HEK293 (cell line): ENCODE data around the gene REX1BD.
A peak's percentile ranks its signal among the peaks of the same experiment; 100 is the strongest.

Source experiments
- GLIS1 ChIP-seq: fragments of 450-650 bp; formaldehyde crosslinking; IDR thresholded peaks from 2 replicates; pipeline ENCODE4 v1.5.1; 2016; ENCODE audit warnings: missing biosample characterization, missing genetic modification characterization
- HOXD13 ChIP-seq: sonication (generic); formaldehyde crosslinking; IDR thresholded peaks from 2 replicates; pipeline ENCODE4 v1.8.0; 2022; ENCODE audit warnings: missing genetic modification reagents, borderline replicate concordance
- KLF10 ChIP-seq: fragments of 450-650 bp; IDR thresholded peaks from 2 replicates; pipeline ENCODE4 v1.5.1; 2018; ENCODE audit warnings: missing biosample characterization, mild to moderate bottlenecking, missing genetic modification characterization
- OSR2 ChIP-seq: fragments of 450-650 bp; formaldehyde crosslinking; IDR thresholded peaks from 2 replicates; pipeline ENCODE4 v1.5.1; 2016; ENCODE audit warnings: missing biosample characterization, missing genetic modification characterization
- PRDM2 ChIP-seq: fragments of 450-650 bp; formaldehyde crosslinking; IDR thresholded peaks from 2 replicates; pipeline ENCODE4 v1.5.1; 2016; ENCODE audit warnings: missing biosample characterization, missing genetic modification characterization, borderline replicate concordance
- PRDM6 ChIP-seq: fragments of 450-650 bp; formaldehyde crosslinking; IDR thresholded peaks from 2 replicates; pipeline ENCODE4 v1.5.1; 2017; ENCODE audit warnings: missing biosample characterization, missing genetic modification characterization
- TRIM28 ChIP-seq: IDR thresholded peaks from 2 replicates; pipeline ENCODE4 v1.6.1; 2011; ENCODE audit warnings: low read length, control low read depth, borderline replicate concordance
- ZIC2 ChIP-seq: fragments of 450-650 bp; formaldehyde crosslinking; IDR thresholded peaks from 2 replicates; pipeline ENCODE4 v1.5.1; 2016; ENCODE audit warnings: missing biosample characterization, missing genetic modification characterization
- ZNF140 ChIP-seq: fragments of 450-650 bp; formaldehyde crosslinking; IDR thresholded peaks from 2 replicates; pipeline ENCODE4 v1.5.1; 2016; ENCODE audit warnings: missing biosample characterization, missing genetic modification characterization
- ZNF148 ChIP-seq: fragments of 450-650 bp; formaldehyde crosslinking; IDR thresholded peaks from 2 replicates; pipeline ENCODE4 v1.5.0; 2017; ENCODE audit warnings: missing biosample characterization, missing genetic modification characterization, borderline replicate concordance
- ZNF169 ChIP-seq: fragments of 450-650 bp; formaldehyde crosslinking; IDR thresholded peaks from 2 replicates; pipeline ENCODE4 v1.5.1; 2016; ENCODE audit warnings: missing biosample characterization, missing genetic modification characterization
- ZNF175 ChIP-seq: fragments of 450-650 bp; formaldehyde crosslinking; IDR thresholded peaks from 2 replicates; pipeline ENCODE4 v1.5.1; 2016; ENCODE audit warnings: missing biosample characterization, missing genetic modification characterization
- ZNF248 ChIP-seq: fragments of 450-650 bp; formaldehyde crosslinking; IDR thresholded peaks from 2 replicates; pipeline ENCODE4 v1.5.1; 2017; ENCODE audit warnings: missing biosample characterization, missing genetic modification characterization
- ZNF366 ChIP-seq: fragments of 450-650 bp; formaldehyde crosslinking; conservative IDR thresholded peaks from 2 replicates; pipeline ENCODE4 v1.5.1; 2016; ENCODE audit warnings: missing biosample characterization, missing genetic modification characterization
- ZNF394 ChIP-seq: fragments of 450-650 bp; formaldehyde crosslinking; IDR thresholded peaks from 2 replicates; pipeline ENCODE4 v1.5.1; 2016; ENCODE audit warnings: missing biosample characterization, missing genetic modification characterization, mild to moderate bottlenecking, moderate library complexity, borderline replicate concordance
- ZNF416 ChIP-seq: fragments of 450-650 bp; formaldehyde crosslinking; IDR thresholded peaks from 2 replicates; pipeline ENCODE4 v1.5.1; 2016; ENCODE audit warnings: missing biosample characterization, missing genetic modification characterization
- ZNF433 ChIP-seq: fragments of 450-650 bp; formaldehyde crosslinking; IDR thresholded peaks from 2 replicates; pipeline ENCODE4 v1.5.1; 2016; ENCODE audit warnings: missing biosample characterization, missing genetic modification characterization, low read depth
- ZNF510 ChIP-seq: fragments of 450-650 bp; formaldehyde crosslinking; IDR thresholded peaks from 2 replicates; pipeline ENCODE4 v1.5.1; 2018; ENCODE audit warnings: mild to moderate bottlenecking, missing genetic modification characterization, missing biosample characterization; ENCODE audit not compliant: insufficient replicate concordance
- ZNF623 ChIP-seq: fragments of 450-650 bp; formaldehyde crosslinking; IDR thresholded peaks from 2 replicates; pipeline ENCODE4 v1.5.1; 2016; ENCODE audit warnings: missing biosample characterization, missing genetic modification characterization
- ZNF658 ChIP-seq: fragments of 450-650 bp; formaldehyde crosslinking; IDR thresholded peaks from 2 replicates; pipeline ENCODE4; 2016; ENCODE audit warnings: missing biosample characterization, missing genetic modification characterization
- ZNF747 ChIP-seq: fragments of 450-650 bp; formaldehyde crosslinking; IDR thresholded peaks from 2 replicates; pipeline ENCODE4 v1.5.1; 2016; ENCODE audit warnings: missing biosample characterization, missing genetic modification characterization
- ZNF76 ChIP-seq: fragments of 450-650 bp; formaldehyde crosslinking; IDR thresholded peaks from 2 replicates; pipeline ENCODE4; 2016; ENCODE audit warnings: low read depth, missing biosample characterization, missing genetic modification characterization, borderline replicate concordance
- TF ChIP-seq, protein P1 (sequence below): fragments of 450-650 bp; formaldehyde crosslinking; IDR thresholded peaks from 2 replicates; pipeline ENCODE4 v1.5.1; 2016; ENCODE audit warnings: missing biosample characterization, missing genetic modification characterization, low read depth
- TF ChIP-seq, protein P2 (sequence below): fragments of 450-650 bp; formaldehyde crosslinking; conservative IDR thresholded peaks from 2 replicates; pipeline ENCODE4 v1.5.1; 2016; ENCODE audit warnings: low read depth, missing biosample characterization, missing genetic modification characterization

The REX1BD gene

GRCh38 chr19:18603255-18603957, 14.8 kb downstream of the REX1BD start (continued):
- TF ChIP-seq ZNF747 (tag by site-specific recombination) (no peak), KLF10 (tag by site-specific recombination) (no peak), ZNF76 (tag by site-specific recombination) (no peak), ZNF416 (tag by site-specific recombination) (no peak), ZNF433 (tag by site-specific recombination) (no peak), ZIC2 (tag by site-specific recombination) (peak; percentile 32; the same call in 1 of the 2 replicates), PRDM2 (tag by site-specific recombination) (no peak), ZNF169 (tag by site-specific recombination) (no peak), ZNF248 (tag by site-specific recombination) (no peak), ZNF175 (tag by site-specific recombination) (no peak), GLIS1 (tag by site-specific recombination) (peak; percentile 41), ZNF510 (tag by site-specific recombination) (no peak), ZNF148 (no peak), ZNF623 (tag by site-specific recombination) (peak; percentile 98), HOXD13 (CRISPR knock-in tag) (no peak), ZNF140 (tag by site-specific recombination) (no peak), TRIM28 (no peak), ZNF658 (tag by site-specific recombination) (no peak), ZNF366 (tag by site-specific recombination) (no peak), OSR2 (tag by site-specific recombination) (no peak), PRDM6 (tag by site-specific recombination) (no peak), ZNF394 (tag by site-specific recombination) (peak; percentile 32; the same call in 1 of the 2 replicates)
- TF ChIP-seq, protein P1, sequence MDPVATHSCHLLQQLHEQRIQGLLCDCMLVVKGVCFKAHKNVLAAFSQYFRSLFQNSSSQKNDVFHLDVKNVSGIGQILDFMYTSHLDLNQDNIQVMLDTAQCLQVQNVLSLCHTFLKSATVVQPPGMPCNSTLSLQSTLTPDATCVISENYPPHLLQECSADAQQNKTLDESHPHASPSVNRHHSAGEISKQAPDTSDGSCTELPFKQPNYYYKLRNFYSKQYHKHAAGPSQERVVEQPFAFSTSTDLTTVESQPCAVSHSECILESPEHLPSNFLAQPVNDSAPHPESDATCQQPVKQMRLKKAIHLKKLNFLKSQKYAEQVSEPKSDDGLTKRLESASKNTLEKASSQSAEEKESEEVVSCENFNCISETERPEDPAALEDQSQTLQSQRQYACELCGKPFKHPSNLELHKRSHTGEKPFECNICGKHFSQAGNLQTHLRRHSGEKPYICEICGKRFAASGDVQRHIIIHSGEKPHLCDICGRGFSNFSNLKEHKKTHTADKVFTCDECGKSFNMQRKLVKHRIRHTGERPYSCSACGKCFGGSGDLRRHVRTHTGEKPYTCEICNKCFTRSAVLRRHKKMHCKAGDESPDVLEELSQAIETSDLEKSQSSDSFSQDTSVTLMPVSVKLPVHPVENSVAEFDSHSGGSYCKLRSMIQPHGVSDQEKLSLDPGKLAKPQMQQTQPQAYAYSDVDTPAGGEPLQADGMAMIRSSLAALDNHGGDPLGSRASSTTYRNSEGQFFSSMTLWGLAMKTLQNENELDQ = no peak
- TF ChIP-seq, protein P2, sequence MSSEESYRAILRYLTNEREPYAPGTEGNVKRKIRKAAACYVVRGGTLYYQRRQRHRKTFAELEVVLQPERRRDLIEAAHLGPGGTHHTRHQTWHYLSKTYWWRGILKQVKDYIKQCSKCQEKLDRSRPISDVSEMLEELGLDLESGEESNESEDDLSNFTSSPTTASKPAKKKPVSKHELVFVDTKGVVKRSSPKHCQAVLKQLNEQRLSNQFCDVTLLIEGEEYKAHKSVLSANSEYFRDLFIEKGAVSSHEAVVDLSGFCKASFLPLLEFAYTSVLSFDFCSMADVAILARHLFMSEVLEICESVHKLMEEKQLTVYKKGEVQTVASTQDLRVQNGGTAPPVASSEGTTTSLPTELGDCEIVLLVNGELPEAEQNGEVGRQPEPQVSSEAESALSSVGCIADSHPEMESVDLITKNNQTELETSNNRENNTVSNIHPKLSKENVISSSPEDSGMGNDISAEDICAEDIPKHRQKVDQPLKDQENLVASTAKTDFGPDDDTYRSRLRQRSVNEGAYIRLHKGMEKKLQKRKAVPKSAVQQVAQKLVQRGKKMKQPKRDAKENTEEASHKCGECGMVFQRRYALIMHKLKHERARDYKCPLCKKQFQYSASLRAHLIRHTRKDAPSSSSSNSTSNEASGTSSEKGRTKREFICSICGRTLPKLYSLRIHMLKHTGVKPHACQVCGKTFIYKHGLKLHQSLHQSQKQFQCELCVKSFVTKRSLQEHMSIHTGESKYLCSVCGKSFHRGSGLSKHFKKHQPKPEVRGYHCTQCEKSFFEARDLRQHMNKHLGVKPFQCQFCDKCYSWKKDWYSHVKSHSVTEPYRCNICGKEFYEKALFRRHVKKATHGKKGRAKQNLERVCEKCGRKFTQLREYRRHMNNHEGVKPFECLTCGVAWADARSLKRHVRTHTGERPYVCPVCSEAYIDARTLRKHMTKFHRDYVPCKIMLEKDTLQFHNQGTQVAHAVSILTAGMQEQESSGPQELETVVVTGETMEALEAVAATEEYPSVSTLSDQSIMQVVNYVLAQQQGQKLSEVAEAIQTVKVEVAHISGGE (tag by site-specific recombination) = no peak
